Esophagus muscularis mucosa (tissue), 3 donors: ENCODE measurements around the gene CRYBA1.

Experiments used
- CTCF ChIP-seq, 3 experiments: fragments of 200-600 bp in 2 of 3; fragments of 450-650 bp in 1 of 3; sonication (generic) in 2 of 3; IDR thresholded peaks; one replicate each; pipeline ENCODE4 v1.5.1; 2017 to 2019; ENCODE audit warnings: antibody characterized with exemption in 3 of 3, mild to moderate bottlenecking in 2 of 3, moderate library complexity in 1 of 3
- EP300 ChIP-seq: sonication (generic); formaldehyde crosslinking; IDR thresholded peaks from one replicate; pipeline ENCODE4 v1.6.1; 2017; ENCODE audit warnings: antibody characterized with exemption

- TF ChIP-seq CTCF (IDR thresholded peaks at IDR 0.05) (no peak), EP300 (no peak)
Measured at GRCh38 chr17:29279397-29280070, 32.9 kb downstream of the CRYBA1 start.
